PC-3 (cell line): ENCODE results near the gene MAK.

Experiments
- EZH2 ChIP-seq: fragments of 300-600 bp; sonication (generic); IDR thresholded peaks from one replicate; pipeline ENCODE4 v1.6.1; 2017; ENCODE audit warnings: antibody characterized with exemption, mild to moderate bottlenecking, low read length; ENCODE audit not compliant: unreplicated experiment
- EZH2phosphoT487 ChIP-seq: fragments of 300-600 bp; sonication (generic); IDR thresholded peaks from 2 replicates; pipeline ENCODE4 v1.6.1; 2018; ENCODE audit warnings: mild to moderate bottlenecking, antibody characterized with exemption, low read length, borderline replicate concordance
- TF ChIP-seq, protein P1 (sequence below): fragments of 300-600 bp; sonication (generic); conservative IDR thresholded peaks from 2 replicates; pipeline ENCODE4 v1.5.1; 2017; ENCODE audit warnings: antibody characterized with exemption, low read depth, mild to moderate bottlenecking, low read length

DNA sequence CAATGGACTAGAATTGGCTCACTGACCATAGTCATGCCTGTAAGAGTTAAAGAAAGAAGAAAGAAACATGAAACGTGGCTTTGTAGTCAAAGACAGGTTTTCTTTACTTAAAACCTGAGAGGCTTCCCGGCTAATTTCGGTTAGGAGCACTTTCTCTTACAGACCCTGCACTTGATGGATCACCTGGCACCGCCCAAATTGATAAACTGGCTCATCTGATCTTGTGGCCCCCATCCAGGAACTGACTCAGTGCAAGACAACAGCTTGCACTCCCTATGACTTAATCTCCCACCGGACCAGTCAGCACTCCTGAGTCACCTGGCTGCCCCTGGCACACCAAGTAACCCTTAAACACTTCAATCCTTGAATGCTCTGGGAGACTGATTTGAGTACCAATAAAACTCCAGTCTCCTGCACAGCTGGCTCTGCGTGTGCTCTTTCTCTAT lies 78.4 kb downstream of the MAK start:
- TF ChIP-seq, protein P1, sequence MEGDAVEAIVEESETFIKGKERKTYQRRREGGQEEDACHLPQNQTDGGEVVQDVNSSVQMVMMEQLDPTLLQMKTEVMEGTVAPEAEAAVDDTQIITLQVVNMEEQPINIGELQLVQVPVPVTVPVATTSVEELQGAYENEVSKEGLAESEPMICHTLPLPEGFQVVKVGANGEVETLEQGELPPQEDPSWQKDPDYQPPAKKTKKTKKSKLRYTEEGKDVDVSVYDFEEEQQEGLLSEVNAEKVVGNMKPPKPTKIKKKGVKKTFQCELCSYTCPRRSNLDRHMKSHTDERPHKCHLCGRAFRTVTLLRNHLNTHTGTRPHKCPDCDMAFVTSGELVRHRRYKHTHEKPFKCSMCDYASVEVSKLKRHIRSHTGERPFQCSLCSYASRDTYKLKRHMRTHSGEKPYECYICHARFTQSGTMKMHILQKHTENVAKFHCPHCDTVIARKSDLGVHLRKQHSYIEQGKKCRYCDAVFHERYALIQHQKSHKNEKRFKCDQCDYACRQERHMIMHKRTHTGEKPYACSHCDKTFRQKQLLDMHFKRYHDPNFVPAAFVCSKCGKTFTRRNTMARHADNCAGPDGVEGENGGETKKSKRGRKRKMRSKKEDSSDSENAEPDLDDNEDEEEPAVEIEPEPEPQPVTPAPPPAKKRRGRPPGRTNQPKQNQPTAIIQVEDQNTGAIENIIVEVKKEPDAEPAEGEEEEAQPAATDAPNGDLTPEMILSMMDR, result no peak
- TF ChIP-seq EZH2phosphoT487, result no peak
- no peak for TF ChIP-seq EZH2
